NK-92 (cell line): ENCODE results near the gene WDR5B.
"Not testable (repeated sequence)": the region's sequence is repeated elsewhere in the genome, so short reads cannot be mapped to it uniquely, and the experiment has no call there.

Experiments used
- DNase-seq: peaks from one replicate; lab custom pipeline; 2025; ENCODE audit not compliant: unreplicated experiment; lab: John Stamatoyannopoulos, UW

Gene WDR5B

DNA sequence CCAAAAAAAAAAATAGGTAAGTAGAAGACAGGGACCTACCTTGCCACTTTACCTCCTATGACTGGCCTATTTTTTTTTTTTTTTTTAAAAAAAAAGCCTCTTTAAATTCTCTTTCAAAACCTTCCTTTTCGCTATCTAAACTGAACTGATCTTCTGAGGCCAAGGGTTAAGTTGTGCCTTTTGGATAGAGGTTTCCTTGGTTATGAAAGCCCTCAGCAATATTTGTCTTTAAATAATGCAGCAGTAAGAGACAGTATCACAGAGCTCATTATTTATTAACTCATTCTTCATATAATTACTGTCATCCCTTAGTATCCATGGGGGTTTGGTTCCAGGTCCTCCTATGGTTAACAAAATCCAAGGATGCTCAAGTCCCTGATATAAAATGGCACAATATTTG, 41.8 kb downstream of the WDR5B start:
- DNase-seq: no peak

DNA sequence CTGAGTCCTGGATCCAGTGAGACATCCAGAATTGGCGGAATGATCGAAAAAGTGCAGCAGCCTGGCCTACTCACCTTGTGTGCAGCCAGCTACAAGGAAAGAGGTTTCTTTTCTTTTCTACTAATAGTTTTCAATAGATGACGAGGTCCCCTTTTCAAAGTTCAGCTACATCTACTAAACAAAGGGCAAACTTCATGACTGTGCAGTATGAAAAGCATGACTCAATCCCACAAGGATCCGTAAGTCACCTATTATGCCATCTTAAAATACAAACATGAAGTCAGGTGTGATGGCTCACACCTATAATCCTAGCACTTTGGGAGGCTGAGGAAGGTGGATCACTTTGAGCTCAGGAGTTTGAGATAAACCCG, 49.5 kb downstream of the WDR5B start:
- DNase-seq: no peak

GRCh38 chr3:122365582-122366378, 50.1 kb downstream of the WDR5B start:
- DNase-seq: not testable (repeated sequence)

- DNase-seq: no peak
These were observed 50.8 kb downstream of the WDR5B start for GRCh38 chr3:122365073-122365472.

- no peak for DNase-seq
These were observed 51.4 kb downstream of the WDR5B start for GRCh38 chr3:122364490-122364889.
